ENCODE results near the gene DMD.

DNA sequence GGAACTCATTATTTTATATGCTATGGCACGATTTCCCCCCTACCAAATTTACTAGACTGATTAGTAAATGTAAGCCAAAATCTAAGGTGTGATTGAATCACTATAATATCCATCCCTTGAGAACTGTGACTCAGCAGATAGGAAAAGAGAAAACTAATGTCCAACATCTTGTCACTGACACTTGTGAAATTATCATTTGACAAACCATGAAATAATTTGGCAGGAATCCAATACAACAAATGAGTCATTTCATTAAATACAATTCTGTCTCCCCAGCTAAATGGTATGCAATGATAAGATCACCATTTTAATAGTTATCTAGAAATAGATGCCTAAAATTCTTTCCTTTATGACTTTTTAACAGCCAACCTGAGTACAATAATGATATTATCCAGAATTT, 462.3 kb downstream of the DMD start:
- TF ChIP-seq, protein P1, sequence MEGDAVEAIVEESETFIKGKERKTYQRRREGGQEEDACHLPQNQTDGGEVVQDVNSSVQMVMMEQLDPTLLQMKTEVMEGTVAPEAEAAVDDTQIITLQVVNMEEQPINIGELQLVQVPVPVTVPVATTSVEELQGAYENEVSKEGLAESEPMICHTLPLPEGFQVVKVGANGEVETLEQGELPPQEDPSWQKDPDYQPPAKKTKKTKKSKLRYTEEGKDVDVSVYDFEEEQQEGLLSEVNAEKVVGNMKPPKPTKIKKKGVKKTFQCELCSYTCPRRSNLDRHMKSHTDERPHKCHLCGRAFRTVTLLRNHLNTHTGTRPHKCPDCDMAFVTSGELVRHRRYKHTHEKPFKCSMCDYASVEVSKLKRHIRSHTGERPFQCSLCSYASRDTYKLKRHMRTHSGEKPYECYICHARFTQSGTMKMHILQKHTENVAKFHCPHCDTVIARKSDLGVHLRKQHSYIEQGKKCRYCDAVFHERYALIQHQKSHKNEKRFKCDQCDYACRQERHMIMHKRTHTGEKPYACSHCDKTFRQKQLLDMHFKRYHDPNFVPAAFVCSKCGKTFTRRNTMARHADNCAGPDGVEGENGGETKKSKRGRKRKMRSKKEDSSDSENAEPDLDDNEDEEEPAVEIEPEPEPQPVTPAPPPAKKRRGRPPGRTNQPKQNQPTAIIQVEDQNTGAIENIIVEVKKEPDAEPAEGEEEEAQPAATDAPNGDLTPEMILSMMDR (conservative IDR thresholded peaks at IDR 0.05): no peak
- no peak for TF ChIP-seq EZH2 (IDR thresholded peaks at IDR 0.05; ENCODE audit: low read depth)
